NK-92 treated with Interleukin-12 subunit alpha and Interleukin-12 subunit beta, amount 100 ng/mL, for 24 hours (cell line): ENCODE data around the gene MYLK3.
"Not testable (repeated sequence)": the region's sequence is repeated elsewhere in the genome, so short reads cannot be mapped to it uniquely, and the experiment has no call there.

ENCODE experiments used
- DNase-seq: peaks from one replicate; lab custom pipeline; 2025; lab: John Stamatoyannopoulos, UW

MYLK3 gene

GRCh38 chr16:46689365-46690280, 58.5 kb downstream of the MYLK3 start, which contains the start of gene ORC6:
TSS of gene ORC6 (plus strand) at chr16:46689659. CDS start at chr16:46689706, 47 bp downstream.
- DNase-seq, result peak; percentile 95

- peak; percentile 96 for DNase-seq
These were observed 59.3 kb downstream of the MYLK3 start, which contains the start of gene VPS35 for GRCh38 chr16:46688654-46689364. TSS of gene VPS35 (minus strand) at chr16:46689178. CDS start at chr16:46689133, 45 bp downstream.

GRCh38 chr16:46688101-46688653, 60.0 kb downstream of the MYLK3 start:
- DNase-seq, result no peak

- no peak for DNase-seq
These were observed 60.7 kb downstream of the MYLK3 start for GRCh38 chr16:46687486-46687885.

- no peak for DNase-seq
These were observed 61.2 kb downstream of the MYLK3 start for GRCh38 chr16:46686815-46687473.

- not testable (repeated sequence) for DNase-seq
These were observed 66.3 kb downstream of the MYLK3 start for GRCh38 chr16:46681867-46682266.

- not testable (repeated sequence) for DNase-seq
These were observed 70.2 kb downstream of the MYLK3 start for GRCh38 chr16:46677943-46678342.

- DNase-seq, result no peak
These were observed 74.7 kb downstream of the MYLK3 start for GRCh38 chr16:46673320-46674013.

GRCh38 chr16:46662123-46662522, 86.0 kb downstream of the MYLK3 start:
- DNase-seq, result no peak

GRCh38 chr16:46658925-46659324, 89.2 kb downstream of the MYLK3 start:
- DNase-seq, result no peak
